Neutrophil (primary cell): ENCODE measurements around the gene ALDH8A1.

ENCODE experiments used
- H3K27ac ChIP-seq: fragments of 200-600 bp; sonication (generic); 2 replicates; pipeline ENCODE4 v1.5.1; 2016; ENCODE audit warnings: mild to moderate bottlenecking, moderate library complexity
- H3K27me3 ChIP-seq: fragments of 200-600 bp; sonication (generic); 2 replicates; pipeline ENCODE4 v1.6.0; 2016; ENCODE audit warnings: mild to moderate bottlenecking
- H3K36me3 ChIP-seq: fragments of 200-600 bp; sonication (generic); 2 replicates; pipeline ENCODE4 v1.5.1; 2017
- H3K4me1 ChIP-seq, 2 experiments: fragments of 200-600 bp in 1 of 2; sonication (generic) in 1 of 2; 1 replicate in 1 of 2; 2 replicates in 1 of 2; pipeline versions ENCODE4 v1.5.1 to v1.6.1; 2013 to 2016; ENCODE audit warnings: low read depth in 1 of 2, low read length in 1 of 2, mild to moderate bottlenecking in 1 of 2, moderate library complexity in 1 of 2; ENCODE audit not compliant: control insufficient read depth in 1 of 2, insufficient read depth in 1 of 2
- H3K4me3 ChIP-seq, 2 experiments: fragments of 200-600 bp in 1 of 2; sonication (generic) in 1 of 2; 1 replicate in 1 of 2; 2 replicates in 1 of 2; pipeline ENCODE4 v1.5.1; 2013 to 2016; ENCODE audit warnings: low read depth in 1 of 2, low read length in 1 of 2, mild to moderate bottlenecking in 1 of 2, moderate library complexity in 1 of 2
- H3K9me3 ChIP-seq: fragments of 200-600 bp; sonication (generic); 2 replicates; pipeline ENCODE4 v1.5.1; 2016
- CTCF ChIP-seq: fragments of 200-600 bp; sonication (generic); IDR thresholded peaks from 2 replicates; pipeline ENCODE4 v1.5.1; 2016; ENCODE audit warnings: antibody characterized with exemption

The ALDH8A1 gene

DNA sequence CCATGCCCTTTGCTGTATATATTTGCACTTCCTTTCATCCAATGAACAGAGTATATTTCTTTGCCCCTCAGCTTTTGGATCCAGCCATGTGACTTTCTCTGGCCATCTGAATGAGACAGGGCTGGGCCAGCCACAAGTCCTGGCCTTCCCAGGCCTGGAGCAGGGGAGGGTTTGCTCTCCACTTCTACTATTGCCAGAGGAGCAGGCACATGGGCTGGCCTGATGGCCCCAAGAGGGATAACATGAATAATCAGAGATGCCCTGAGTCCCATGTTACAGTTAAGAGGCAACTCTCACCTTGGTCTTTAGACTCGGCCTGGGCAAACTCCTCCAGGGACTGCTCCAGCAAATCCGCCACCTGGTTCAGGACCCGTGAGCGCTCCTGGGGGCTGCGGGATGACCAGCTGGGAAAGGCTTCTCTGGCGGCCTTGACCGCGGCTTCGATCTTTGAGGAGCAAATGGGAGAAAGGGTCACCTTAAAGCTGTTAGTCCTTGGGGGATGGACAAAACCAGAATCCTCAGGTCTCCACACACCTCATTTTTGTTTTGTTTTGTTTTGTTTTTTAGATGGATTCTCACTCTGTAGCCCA is 6.3 kb downstream of the ALDH8A1 start:
- H3K27me3 ChIP-seq: no peaks in the 10 kb centered on the region
- no peak overlapping the region for H3K4me3 ChIP-seq
- H3K27ac ChIP-seq: no peak overlapping the region
- no peaks in the 10 kb centered on the region for H3K4me1 ChIP-seq
- no peak for TF ChIP-seq CTCF
- H3K36me3 ChIP-seq: no peaks in the 10 kb centered on the region
- H3K9me3 ChIP-seq: no peaks in the 10 kb centered on the region

- H3K9me3 ChIP-seq: no peaks in the 10 kb centered on the region
- no peaks in the 10 kb centered on the region for H3K27me3 ChIP-seq
- H3K4me1 ChIP-seq: no peaks in the 10 kb centered on the region
- H3K36me3 ChIP-seq: no peaks in the 10 kb centered on the region
- no peak overlapping the region for H3K27ac ChIP-seq
- H3K4me3 ChIP-seq: no peak overlapping the region
- TF ChIP-seq CTCF: no peak
These were observed 11.0 kb downstream of the ALDH8A1 start for GRCh38 chr6:134938896-134939295.

- Histone ChIP-seq H3K36me3 (no peaks in the 10 kb centered on the region), H3K27me3 (no peaks in the 10 kb centered on the region), H3K27ac (no peak overlapping the region), H3K9me3 (no peaks in the 10 kb centered on the region), H3K4me3 (no peak overlapping the region), H3K4me1 (no peaks in the 10 kb centered on the region)
- TF ChIP-seq CTCF: no peak
These were observed 12.5 kb downstream of the ALDH8A1 start for GRCh38 chr6:134937426-134937825.

GRCh38 chr6:134936931-134937330 is 13.0 kb downstream of the ALDH8A1 start:
- TF ChIP-seq CTCF: no peak
- Histone ChIP-seq H3K4me3 (no peak overlapping the region), H3K4me1 (no peaks in the 10 kb centered on the region), H3K36me3 (no peaks in the 10 kb centered on the region), H3K27me3 (no peaks in the 10 kb centered on the region), H3K27ac (no peak overlapping the region), H3K9me3 (no peaks in the 10 kb centered on the region)

DNA sequence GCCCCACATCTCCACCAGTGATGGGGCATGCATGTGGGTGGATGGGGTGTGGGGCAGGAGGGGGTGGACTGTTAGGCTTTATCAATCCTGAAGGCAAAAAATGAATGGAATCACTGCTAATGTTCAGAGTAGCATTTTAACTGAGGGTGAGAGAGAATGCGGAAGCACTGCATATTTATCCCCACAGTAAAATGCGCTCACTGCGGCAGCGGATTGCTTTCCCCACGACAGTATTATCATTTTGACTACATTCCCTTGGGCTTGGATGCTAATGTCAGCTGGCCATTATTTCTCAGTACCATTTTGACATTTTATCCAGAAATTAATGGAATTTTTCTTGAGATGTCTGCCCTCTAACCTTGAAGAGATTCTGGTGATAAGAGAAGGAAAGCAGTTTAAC is 13.4 kb downstream of the ALDH8A1 start:
- Histone ChIP-seq H3K4me1 (no peaks in the 10 kb centered on the region), H3K4me3 (no peak overlapping the region), H3K9me3 (no peaks in the 10 kb centered on the region), H3K36me3 (no peaks in the 10 kb centered on the region), H3K27ac (no peak overlapping the region), H3K27me3 (no peaks in the 10 kb centered on the region)
- no peak for TF ChIP-seq CTCF
